PC-3 (cell line): ENCODE measurements around the gene COL16A1. TPM values are rescaled to one million over a fixed set of nuclear protein-coding genes. Genes with fewer than 3 reads are reported as not detected.

Experiments used
- ATAC-seq: fragments of 200-7000 bp; cut with Tn5 transposase; 2 replicates; pipeline ENCODE4 v1.9.1; 2020; ENCODE audit warnings: mild to moderate bottlenecking, moderate library complexity
- BruUV-seq: library from RNA; stranded (reverse); fragments of 400-500 nt; replicated peaks from 2 replicates; lab custom pipeline; 2021; lab: Mats Ljungman, UMichigan
- CTCF ChIA-PET: fragments of 300-600 bp; sonication (Branson Sonifier 250); formaldehyde crosslinking; loops from one replicate; lab custom pipeline; 2022; ENCODE audit warnings: antibody characterized with exemption; lab: Charles Lee
- POLR2A ChIA-PET: fragments of 300-600 bp; sonication (Branson Sonifier 250); formaldehyde crosslinking; loops from one replicate; lab custom pipeline; 2022; ENCODE audit warnings: antibody characterized with exemption; ENCODE audit not compliant: unreplicated experiment; lab: Charles Lee
- DNase-seq: peaks from one replicate; pipeline ENCODE4 v3.0.0-alpha.2; 2015
- H2AFZ ChIP-seq: fragments of 300-600 bp; sonication (generic); 2 replicates; pipeline ENCODE4 v1.6.0; 2016; ENCODE audit warnings: antibody characterized with exemption, low read length
- H3F3A ChIP-seq: fragments of 300-600 bp; sonication (generic); one replicate; pipeline ENCODE4 v1.6.0; 2017; ENCODE audit warnings: antibody characterized with exemption, low read length, control low read depth, mild to moderate bottlenecking; ENCODE audit not compliant: unreplicated experiment
- H3K27ac ChIP-seq: fragments of 300-600 bp; sonication (generic); 2 replicates; pipeline ENCODE4 v1.5.1; 2016; ENCODE audit warnings: mild to moderate bottlenecking, low read length
- H3K27me3 ChIP-seq: fragments of 300-600 bp; sonication (generic); 2 replicates; pipeline ENCODE4 v1.6.1; 2016; ENCODE audit warnings: low read length, mixed read lengths
- H3K36me3 ChIP-seq: fragments of 300-600 bp; sonication (generic); 2 replicates; pipeline ENCODE4 v1.6.1; 2016; ENCODE audit warnings: low read depth, mixed run types, low read length, mixed read lengths
- H3K4me1 ChIP-seq: fragments of 300-600 bp; sonication (generic); 2 replicates; pipeline ENCODE4 v1.5.1; 2016; ENCODE audit warnings: low read length; ENCODE audit not compliant: insufficient read depth
- H3K4me2 ChIP-seq: fragments of 300-600 bp; sonication (generic); 2 replicates; pipeline ENCODE4 v1.6.0; 2016; ENCODE audit warnings: low read length
- H3K4me3 ChIP-seq: fragments of 300-600 bp; sonication (generic); 2 replicates; pipeline ENCODE4 v1.5.1; 2016; ENCODE audit warnings: mild to moderate bottlenecking, low read length, mixed read lengths
- H3K79me2 ChIP-seq: fragments of 300-600 bp; sonication (generic); 2 replicates; pipeline ENCODE4 v1.6.1; 2017; ENCODE audit warnings: low read length, mixed read lengths
- H3K9ac ChIP-seq: fragments of 300-600 bp; sonication (generic); 2 replicates; pipeline ENCODE4 v1.6.0; 2016; ENCODE audit warnings: mild to moderate bottlenecking, low read length
- H3K9me2 ChIP-seq: fragments of 300-600 bp; sonication (generic); replicated peaks from 2 replicates; pipeline ENCODE4 v1.6.1; 2016; ENCODE audit warnings: mixed run types, low read length, mixed read lengths
- H3K9me3 ChIP-seq: fragments of 300-600 bp; sonication (generic); 2 replicates; pipeline ENCODE4 v1.6.1; 2016; ENCODE audit warnings: low read length, mixed read lengths
- H4K20me1 ChIP-seq: fragments of 300-600 bp; sonication (generic); 2 replicates; pipeline ENCODE4 v1.6.1; 2016; ENCODE audit warnings: low read length, mixed read lengths
- CTCF ChIP-seq: fragments of 300-600 bp; sonication (generic); conservative IDR thresholded peaks from 2 replicates; pipeline ENCODE4 v1.5.1; 2017; ENCODE audit warnings: antibody characterized with exemption, low read depth, mild to moderate bottlenecking, low read length
- EZH2 ChIP-seq: fragments of 300-600 bp; sonication (generic); IDR thresholded peaks from one replicate; pipeline ENCODE4 v1.6.1; 2017; ENCODE audit warnings: antibody characterized with exemption, mild to moderate bottlenecking, low read length; ENCODE audit not compliant: unreplicated experiment
- EZH2phosphoT487 ChIP-seq: fragments of 300-600 bp; sonication (generic); IDR thresholded peaks from 2 replicates; pipeline ENCODE4 v1.6.1; 2018; ENCODE audit warnings: mild to moderate bottlenecking, antibody characterized with exemption, low read length, borderline replicate concordance
- intact Hi-C: fragments of 100-400 bp; cut with micrococcal nuclease; formaldehyde crosslinking; loops from 2 replicates; pipeline ENCODE4 v1.9.0; 2023
- total RNA-seq: library from RNA; depleted of rRNA; stranded (reverse); fragments of >200 nt; gene quantifications from 2 replicates; pipeline ENCODE4 v1.2.3, GENCODE V29; 2014

The COL16A1 gene
- total RNA-seq, 1 experiment from 2014 or later, result 5.0 TPM

GRCh38 chr1:31626223-31627207 lies 77.3 kb downstream of the COL16A1 start:
- ATAC-seq (no peak), DNase-seq (no peak)
- no peak overlapping the region for H3K9ac ChIP-seq
- no peaks in the 10 kb centered on the region for H3K79me2 ChIP-seq
- H3K27me3 ChIP-seq, result no peaks in the 10 kb centered on the region
- H3K9me2 ChIP-seq, result no peaks in the 10 kb centered on the region
- H3K36me3 ChIP-seq, result peaks cover 6% of the 10 kb centered on the region; the same call in 1 of the 2 replicates
- POLR2A ChIA-PET, result no interaction called here
- H3K4me1 ChIP-seq, result no peaks in the 10 kb centered on the region
- no peaks in the 10 kb centered on the region for H3K9me3 ChIP-seq
- no peak overlapping the region for H2AFZ ChIP-seq
- intact Hi-C loops, result no loop called here
- no TSS peak for BruUV-seq
- CTCF ChIA-PET, result no interaction called here
- no peak overlapping the region for H3K27ac ChIP-seq
- H3K4me2 ChIP-seq, result no peak overlapping the region
- no peaks in the 10 kb centered on the region for H3F3A ChIP-seq
- no peak for TF ChIP-seq CTCF
- no peak for TF ChIP-seq EZH2phosphoT487
- no peak for TF ChIP-seq EZH2
- no peaks in the 10 kb centered on the region for H4K20me1 ChIP-seq
- no peak overlapping the region for H3K4me3 ChIP-seq

GRCh38 chr1:31625561-31626222 lies 78.1 kb downstream of the COL16A1 start:
- H3K27me3 ChIP-seq, result no peaks in the 10 kb centered on the region
- POLR2A ChIA-PET, result no interaction called here
- no peak overlapping the region for H2AFZ ChIP-seq
- BruUV-seq, result no TSS peak
- H3K4me1 ChIP-seq, result no peaks in the 10 kb centered on the region
- H3F3A ChIP-seq, result no peaks in the 10 kb centered on the region
- no peaks in the 10 kb centered on the region for H3K9me2 ChIP-seq
- H3K79me2 ChIP-seq, result no peaks in the 10 kb centered on the region
- CTCF ChIA-PET, result no interaction called here
- ATAC-seq (peak; percentile 61), DNase-seq (no peak)
- H3K4me2 ChIP-seq, result no peak overlapping the region
- TF ChIP-seq CTCF, result no peak
- TF ChIP-seq EZH2phosphoT487, result no peak
- TF ChIP-seq EZH2, result no peak
- H3K9ac ChIP-seq, result no peak overlapping the region
- no peak overlapping the region for H3K4me3 ChIP-seq
- H3K36me3 ChIP-seq, result peaks cover 6% of the 10 kb centered on the region; the same call in 1 of the 2 replicates
- intact Hi-C loops, result no loop called here
- no peaks in the 10 kb centered on the region for H3K9me3 ChIP-seq
- H4K20me1 ChIP-seq, result no peaks in the 10 kb centered on the region
- H3K27ac ChIP-seq, result no peak overlapping the region
